SU-DHL-6 (cell line): ENCODE measurements around the gene LUZP1.

Experiments
- CTCF ChIP-seq: fragments of 200-600 bp; sonication (generic); IDR thresholded peaks from one replicate; pipeline ENCODE4 v1.5.1; 2017; ENCODE audit warnings: antibody characterized with exemption, mild to moderate bottlenecking, low read length, moderate library complexity; ENCODE audit not compliant: insufficient read depth, poor library complexity, severe bottlenecking
- EZH2phosphoT487 ChIP-seq: fragments of 200-600 bp; sonication (generic), shearing (Covaris generic); conservative IDR thresholded peaks from 2 replicates; pipeline ENCODE4 v1.6.1; 2018; ENCODE audit warnings: mild to moderate bottlenecking, antibody characterized with exemption, low read length, moderate library complexity, mixed read lengths

DNA sequence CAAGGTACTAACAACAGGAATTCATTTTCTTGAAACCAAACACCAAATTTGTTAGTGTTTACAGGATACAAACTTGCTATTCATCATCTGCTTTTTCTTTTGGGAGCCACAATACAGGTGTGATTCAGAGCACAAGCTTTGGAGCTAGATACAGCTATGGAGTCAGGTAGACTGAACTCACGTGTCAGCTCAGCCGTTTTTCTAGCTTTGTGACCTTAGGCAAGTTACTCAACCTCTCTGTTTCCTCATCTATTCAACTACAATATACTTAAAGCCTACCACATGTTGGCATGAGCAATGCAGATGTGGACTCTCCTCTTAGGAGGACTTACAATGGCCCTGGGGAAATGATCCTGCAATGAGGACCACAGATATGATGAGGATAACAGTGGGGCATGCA lies 42.3 kb upstream of the LUZP1 start:
- no peak for TF ChIP-seq EZH2phosphoT487
- TF ChIP-seq CTCF: no peak
